PC-9 (cell line): ENCODE data around the gene GAB2. TPM values are rescaled to one million over a fixed set of nuclear protein-coding genes. Genes with fewer than 3 reads are reported as not detected.

Experiments
- BruUV-seq: library from RNA; stranded (reverse); fragments of 400-500 nt; replicated peaks from 2 replicates; lab custom pipeline; 2021; lab: Mats Ljungman, UMichigan
- CTCF ChIA-PET: fragments of 300-600 bp; sonication (Branson Sonifier 250); formaldehyde crosslinking; loops from one replicate; lab custom pipeline; 2022; ENCODE audit warnings: antibody characterized with exemption; lab: Charles Lee
- POLR2A ChIA-PET: fragments of 300-600 bp; sonication (Branson Sonifier 250); formaldehyde crosslinking; loops from one replicate; lab custom pipeline; 2022; ENCODE audit warnings: antibody characterized with exemption; ENCODE audit not compliant: unreplicated experiment; lab: Charles Lee
- DNase-seq, 2 experiments: peaks; one replicate each; pipeline versions ENCODE4 v3.0.0 to v3.0.0-alpha.2; 2015 to 2022; ENCODE audit warnings: mixed read lengths in 1 of 2
- H2AFZ ChIP-seq: fragments of 200-600 bp; sonication (generic); 2 replicates; pipeline ENCODE4 v1.8.1; 2017; ENCODE audit warnings: antibody characterized with exemption
- H3F3A ChIP-seq: fragments of 200-600 bp; sonication (generic); 2 replicates; pipeline ENCODE4 v1.8.1; 2017; ENCODE audit warnings: antibody characterized with exemption, mild to moderate bottlenecking, low read depth; ENCODE audit not compliant: insufficient read depth
- H3K27ac ChIP-seq: fragments of 200-600 bp; sonication (generic); 2 replicates; pipeline ENCODE4 v1.6.1; 2016; ENCODE audit warnings: mixed run types
- H3K27me3 ChIP-seq: fragments of 200-600 bp; sonication (generic); 2 replicates; pipeline ENCODE4 v1.6.1; 2016; ENCODE audit warnings: low read depth, mixed run types; ENCODE audit not compliant: insufficient read depth
- H3K36me3 ChIP-seq: fragments of 200-600 bp; sonication (generic); 2 replicates; pipeline ENCODE4 v1.6.1; 2016; ENCODE audit warnings: low read depth, mixed run types
- H3K4me1 ChIP-seq: fragments of 200-600 bp; sonication (generic); replicated peaks from 2 replicates; pipeline ENCODE4 v1.6.1; 2016; ENCODE audit warnings: mixed run types; ENCODE audit not compliant: insufficient read depth
- H3K4me2 ChIP-seq: fragments of 200-600 bp; sonication (generic); 2 replicates; pipeline ENCODE4 v1.6.1; 2017; ENCODE audit warnings: mixed run types
- H3K4me3 ChIP-seq: fragments of 200-600 bp; sonication (generic); 2 replicates; pipeline ENCODE4 v1.6.1; 2016; ENCODE audit warnings: mixed run types
- H3K79me2 ChIP-seq: fragments of 200-600 bp; sonication (generic); 2 replicates; pipeline ENCODE4 v1.6.1; 2017; ENCODE audit warnings: low read depth, mixed run types
- H3K9me2 ChIP-seq: fragments of 200-600 bp; sonication (generic); 2 replicates; pipeline ENCODE4 v1.8.1; 2017; ENCODE audit warnings: mild to moderate bottlenecking; ENCODE audit not compliant: insufficient read depth
- H3K9me3 ChIP-seq: fragments of 200-600 bp; sonication (generic); 2 replicates; pipeline ENCODE4 v1.8.1; 2016; ENCODE audit warnings: low read depth; ENCODE audit not compliant: insufficient read depth
- H4K20me1 ChIP-seq: fragments of 200-600 bp; sonication (generic); 2 replicates; pipeline ENCODE4 v1.8.1; 2017; ENCODE audit not compliant: insufficient read depth
- EZH2 ChIP-seq: fragments of 200-600 bp; sonication (generic); IDR thresholded peaks from 2 replicates; pipeline ENCODE4 v1.8.0; 2017; ENCODE audit warnings: antibody characterized with exemption, low read depth
- intact Hi-C: fragments of 100-400 bp; cut with micrococcal nuclease; formaldehyde crosslinking; loops from one replicate; pipeline ENCODE4 v1.10.0; 2022; ENCODE audit not compliant: unreplicated experiment
- total RNA-seq: library from RNA; stranded (reverse); gene quantifications from 2 replicates; pipeline ENCODE4 v1.2.3, GENCODE V29; 2021
- TF ChIP-seq, protein P1 (sequence below): fragments of 200-600 bp; sonication (generic); conservative IDR thresholded peaks from 2 replicates; pipeline ENCODE4 v1.6.1; 2017; ENCODE audit warnings: mixed run types, antibody characterized with exemption, mild to moderate bottlenecking, moderate library complexity

The GAB2 gene
- total RNA-seq, 1 experiment from 2014 or later = 17.5 TPM

GRCh38 chr11:78218707-78219492 lies 198.7 kb downstream of the GAB2 start:
- no peak for TF ChIP-seq EZH2
- TF ChIP-seq, protein P1, sequence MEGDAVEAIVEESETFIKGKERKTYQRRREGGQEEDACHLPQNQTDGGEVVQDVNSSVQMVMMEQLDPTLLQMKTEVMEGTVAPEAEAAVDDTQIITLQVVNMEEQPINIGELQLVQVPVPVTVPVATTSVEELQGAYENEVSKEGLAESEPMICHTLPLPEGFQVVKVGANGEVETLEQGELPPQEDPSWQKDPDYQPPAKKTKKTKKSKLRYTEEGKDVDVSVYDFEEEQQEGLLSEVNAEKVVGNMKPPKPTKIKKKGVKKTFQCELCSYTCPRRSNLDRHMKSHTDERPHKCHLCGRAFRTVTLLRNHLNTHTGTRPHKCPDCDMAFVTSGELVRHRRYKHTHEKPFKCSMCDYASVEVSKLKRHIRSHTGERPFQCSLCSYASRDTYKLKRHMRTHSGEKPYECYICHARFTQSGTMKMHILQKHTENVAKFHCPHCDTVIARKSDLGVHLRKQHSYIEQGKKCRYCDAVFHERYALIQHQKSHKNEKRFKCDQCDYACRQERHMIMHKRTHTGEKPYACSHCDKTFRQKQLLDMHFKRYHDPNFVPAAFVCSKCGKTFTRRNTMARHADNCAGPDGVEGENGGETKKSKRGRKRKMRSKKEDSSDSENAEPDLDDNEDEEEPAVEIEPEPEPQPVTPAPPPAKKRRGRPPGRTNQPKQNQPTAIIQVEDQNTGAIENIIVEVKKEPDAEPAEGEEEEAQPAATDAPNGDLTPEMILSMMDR = no peak
- no peak for DNase-seq
- ChIA-PET CTCF (interaction anchor here (0.5 kb wide), 1 partner anchor 10 kb away, joined by 7 read pairs; no protein-coding TSS in a partner anchor), POLR2A (no interaction called here)
- peaks cover 3% of the 10 kb centered on the region; the same call in 1 of the 2 replicates for H3K4me1 ChIP-seq
- H3K9me3 ChIP-seq = no peaks in the 10 kb centered on the region
- H3F3A ChIP-seq = no peaks in the 10 kb centered on the region
- no peak overlapping the region for H3K27ac ChIP-seq
- 0 out of 2 replicates have a peak, but pooled peaks cover 4% of the 10 kb centered on the region for H3K36me3 ChIP-seq
- no TSS peak for BruUV-seq
- no peaks in the 10 kb centered on the region for H3K9me2 ChIP-seq
- no peak overlapping the region for H3K4me2 ChIP-seq
- no peak overlapping the region for H3K4me3 ChIP-seq
- H2AFZ ChIP-seq = no peak overlapping the region
- intact Hi-C loops = no loop called here
- no peaks in the 10 kb centered on the region for H4K20me1 ChIP-seq
- no peaks in the 10 kb centered on the region for H3K79me2 ChIP-seq
- no peaks in the 10 kb centered on the region for H3K27me3 ChIP-seq

DNA sequence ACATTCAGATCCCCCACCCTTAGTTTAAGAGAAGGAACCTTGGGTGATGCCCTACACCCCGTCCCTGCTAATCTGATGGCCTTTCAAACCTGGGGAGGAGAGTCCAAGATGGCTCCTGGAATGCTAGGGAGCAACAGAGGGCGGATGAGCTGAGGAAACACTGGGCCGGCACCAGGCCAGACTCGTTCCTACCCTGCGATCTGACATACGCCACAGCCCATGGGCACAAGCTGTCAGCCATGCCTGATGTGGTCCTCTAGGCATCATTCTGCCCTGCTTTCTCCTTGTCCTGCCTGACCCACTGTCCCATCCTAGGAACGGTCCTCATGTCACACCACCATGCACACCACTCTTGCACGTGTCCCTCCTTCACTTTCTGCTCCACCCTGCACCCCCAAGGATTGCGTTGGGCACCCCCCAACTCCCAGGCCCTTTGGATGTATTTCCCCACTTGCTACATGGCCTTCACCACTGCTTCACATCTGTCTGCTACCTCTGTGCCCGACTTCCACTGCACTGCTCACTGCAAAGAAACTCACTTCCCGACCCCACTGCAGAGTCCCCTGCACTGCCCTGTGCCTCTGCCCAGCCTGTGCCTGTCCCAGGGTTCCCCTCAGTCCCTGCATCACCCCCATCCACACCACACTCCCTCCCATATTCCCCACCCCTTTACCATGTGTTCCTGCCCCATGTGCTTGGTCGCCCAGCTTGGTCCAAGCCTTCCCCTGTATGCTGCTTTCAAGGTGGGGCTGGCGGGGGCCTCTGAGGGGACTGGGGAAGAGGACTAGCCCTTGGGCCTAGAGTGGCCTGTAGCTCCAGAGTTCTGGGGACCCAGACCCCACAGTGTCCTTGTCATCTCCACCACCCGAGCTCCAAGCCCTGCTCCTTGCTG lies 199.7 kb downstream of the GAB2 start:
- Histone ChIP-seq H3K79me2 (no peaks in the 10 kb centered on the region), H2AFZ (no peak overlapping the region), H4K20me1 (no peaks in the 10 kb centered on the region), H3F3A (no peaks in the 10 kb centered on the region), H3K9me3 (no peaks in the 10 kb centered on the region), H3K9me2 (no peaks in the 10 kb centered on the region), H3K27ac (no peak overlapping the region), H3K4me1 (peaks cover 3% of the 10 kb centered on the region; the same call in 1 of the 2 replicates), H3K36me3 (0 out of 2 replicates have a peak, but pooled peaks cover 4% of the 10 kb centered on the region), H3K27me3 (no peaks in the 10 kb centered on the region), H3K4me3 (no peak overlapping the region), H3K4me2 (no peak overlapping the region)
- intact Hi-C loops = no loop called here
- no peak for DNase-seq
- ChIA-PET CTCF (no interaction called here), POLR2A (no interaction called here)
- BruUV-seq = no TSS peak
- no peak for TF ChIP-seq EZH2
- TF ChIP-seq, protein P1 = no peak

GRCh38 chr11:78216571-78217287 lies 200.9 kb downstream of the GAB2 start:
- ChIA-PET POLR2A (no interaction called here), CTCF (no interaction called here)
- H3K27me3 ChIP-seq = no peaks in the 10 kb centered on the region
- H3K27ac ChIP-seq = no peak overlapping the region
- H3K36me3 ChIP-seq = no peaks in the 10 kb centered on the region
- no peaks in the 10 kb centered on the region for H3K79me2 ChIP-seq
- H3K4me1 ChIP-seq = peaks cover 3% of the 10 kb centered on the region; the same call in 1 of the 2 replicates
- H2AFZ ChIP-seq = no peak overlapping the region
- H3K9me2 ChIP-seq = no peaks in the 10 kb centered on the region
- H3K9me3 ChIP-seq = no peaks in the 10 kb centered on the region
- DNase-seq = peak in 1 of 2 experiments; percentile 51
- H3K4me3 ChIP-seq = no peak overlapping the region
- TF ChIP-seq, protein P1 = no peak
- no peak for TF ChIP-seq EZH2
- no peaks in the 10 kb centered on the region for H3F3A ChIP-seq
- intact Hi-C loops = no loop called here
- H4K20me1 ChIP-seq = no peaks in the 10 kb centered on the region
- no TSS peak for BruUV-seq
- H3K4me2 ChIP-seq = no peak overlapping the region
